Hindlimb muscle (tissue), 1 donor: ENCODE measurements around the gene ANO3. TPM values are rescaled to one million over a fixed set of nuclear protein-coding genes. Genes with fewer than 3 reads are reported as not detected.

Experiments
- polyA plus RNA-seq: library from polyadenylated mRNA; unstranded; fragments of 120-200 nt; gene quantifications from one replicate; pipeline ENCODE4 v1.2.1, GENCODE V29; 2013; ENCODE audit not compliant: insufficient read length

The ANO3 gene
- polyA plus RNA-seq, 1 donor: not detected

Other genes starting within 250 kb of the ANO3 start
- 0.48 TPM for gene MUC15, start 240.1 kb downstream of the ANO3 start, polyA plus RNA-seq